Neural cell (in vitro differentiated cells): ENCODE data around the gene C17orf50. TPM values are rescaled to one million over a fixed set of nuclear protein-coding genes. Genes with fewer than 3 reads are reported as not detected.

Source experiments
- H2AFZ ChIP-seq: fragments of 200-600, 300-800 bp; sonication (generic), shearing (Covaris generic); 2 replicates; pipeline ENCODE4 v1.6.0; 2014; ENCODE audit warnings: low read depth, mild to moderate bottlenecking, antibody characterized with exemption, low read length, moderate library complexity
- H3F3A ChIP-seq: fragments of 200-600 bp; shearing (Covaris generic); 2 replicates; pipeline ENCODE4 v1.6.1; 2016; ENCODE audit warnings: mild to moderate bottlenecking, moderate library complexity, mixed read lengths, antibody characterized with exemption, low read length; ENCODE audit not compliant: insufficient read depth, poor library complexity, severe bottlenecking
- H3K27ac ChIP-seq: fragments of 200-600, 300-800 bp; sonication (generic), shearing (Covaris generic); 2 replicates; pipeline ENCODE4 v1.5.1; 2014; ENCODE audit warnings: mild to moderate bottlenecking, low read length, moderate library complexity
- H3K27me3 ChIP-seq: fragments of 300-800, 200-600 bp; sonication (generic), shearing (Covaris generic); 2 replicates; pipeline ENCODE4 v1.6.0; 2014; ENCODE audit warnings: mild to moderate bottlenecking, low read depth, low read length, moderate library complexity; ENCODE audit not compliant: insufficient read depth
- H3K36me3 ChIP-seq: fragments of 300-800, 200-600 bp; sonication (generic), shearing (Covaris generic); 2 replicates; pipeline ENCODE4 v1.5.1; 2014; ENCODE audit warnings: mild to moderate bottlenecking, antibody characterized with exemption, low read length, moderate library complexity; ENCODE audit not compliant: insufficient read depth
- H3K4me2 ChIP-seq: fragments of 300-800, 200-600 bp; sonication (generic), shearing (Covaris generic); 2 replicates; pipeline ENCODE4 v1.6.0; 2014; ENCODE audit warnings: mild to moderate bottlenecking, low read length
- H3K4me3 ChIP-seq: fragments of 300-800, 200-600 bp; sonication (generic), shearing (Covaris generic); 2 replicates; pipeline ENCODE4 v1.5.1; 2014; ENCODE audit warnings: mild to moderate bottlenecking, low read length, moderate library complexity
- H3K79me2 ChIP-seq: fragments of 200-600 bp; shearing (Covaris generic); replicated peaks from 2 replicates; pipeline ENCODE4 v1.6.0; 2014; ENCODE audit warnings: mild to moderate bottlenecking, low read length, moderate library complexity; ENCODE audit not compliant: insufficient read depth
- H3K9ac ChIP-seq: fragments of 300-800, 200-600 bp; sonication (generic), shearing (Covaris generic); 2 replicates; pipeline ENCODE4 v1.6.1; 2016; ENCODE audit warnings: mild to moderate bottlenecking, low read length, mixed read lengths
- H3K9me2 ChIP-seq: fragments of 200-600 bp; shearing (Covaris generic); 2 replicates; pipeline ENCODE4 v1.6.1; 2016; ENCODE audit warnings: mild to moderate bottlenecking, low read length, mixed read lengths; ENCODE audit not compliant: insufficient read depth
- H3K9me3 ChIP-seq: fragments of 200-600, 300-800 bp; sonication (generic), shearing (Covaris generic); 2 replicates; pipeline ENCODE4 v1.6.1; 2016; ENCODE audit warnings: mild to moderate bottlenecking, mixed run types, low read length, moderate library complexity, mixed read lengths
- H4K20me1 ChIP-seq: fragments of 200-600 bp; shearing (Covaris generic); 2 replicates; pipeline ENCODE4 v1.6.1; 2016; ENCODE audit warnings: mild to moderate bottlenecking, mixed run types; ENCODE audit not compliant: insufficient read depth
- EZH2 ChIP-seq: fragments of 200-600, 300-800 bp; shearing (Covaris generic), sonication (generic); IDR thresholded peaks from 2 replicates; pipeline ENCODE4 v1.6.1; 2014; ENCODE audit warnings: antibody characterized with exemption, low read length, borderline replicate concordance, mild to moderate bottlenecking; ENCODE audit not compliant: insufficient read depth, poor library complexity, severe bottlenecking
- MXI1 ChIP-seq: fragments of 450-650 bp; conservative IDR thresholded peaks from 2 replicates; pipeline ENCODE4 v1.6.1; 2014; ENCODE audit warnings: antibody characterized with exemption, mild to moderate bottlenecking; ENCODE audit not compliant: poor library complexity, severe bottlenecking
- POLR2AphosphoS5 ChIP-seq: IDR thresholded peaks from 2 replicates; pipeline ENCODE4 v1.6.1; 2012
- RAD21 ChIP-seq: fragments of 450-650 bp; conservative IDR thresholded peaks from 2 replicates; pipeline ENCODE4 v1.6.1; 2014; ENCODE audit warnings: antibody characterized with exemption, mild to moderate bottlenecking, moderate library complexity
- REST ChIP-seq: IDR thresholded peaks from 2 replicates; pipeline ENCODE4 v1.6.1; 2012; ENCODE audit warnings: borderline replicate concordance
- SMC3 ChIP-seq: fragments of 450-650 bp; conservative IDR thresholded peaks from 2 replicates; pipeline ENCODE4 v1.6.1; 2014; ENCODE audit warnings: antibody characterized with exemption, mild to moderate bottlenecking, moderate library complexity; ENCODE audit not compliant: poor library complexity
- TAF1 ChIP-seq: IDR thresholded peaks from 2 replicates; pipeline ENCODE4 v1.6.1; 2012; ENCODE audit warnings: low read depth
- polyA plus RNA-seq: library from polyadenylated mRNA; depleted of rRNA; stranded (reverse); fragments of >200 nt; gene quantifications from 2 replicates; pipeline ENCODE4 v1.2.3, GENCODE V29; 2014
- TF ChIP-seq, protein P1 (sequence below): fragments of 450-650 bp; IDR thresholded peaks from 2 replicates; pipeline ENCODE4 v1.5.1; 2014; ENCODE audit warnings: antibody characterized with exemption, mild to moderate bottlenecking, moderate library complexity; ENCODE audit not compliant: poor library complexity, severe bottlenecking

C17orf50 gene
- polyA plus RNA-seq, 1 donor from 2014 or later = not detected

DNA sequence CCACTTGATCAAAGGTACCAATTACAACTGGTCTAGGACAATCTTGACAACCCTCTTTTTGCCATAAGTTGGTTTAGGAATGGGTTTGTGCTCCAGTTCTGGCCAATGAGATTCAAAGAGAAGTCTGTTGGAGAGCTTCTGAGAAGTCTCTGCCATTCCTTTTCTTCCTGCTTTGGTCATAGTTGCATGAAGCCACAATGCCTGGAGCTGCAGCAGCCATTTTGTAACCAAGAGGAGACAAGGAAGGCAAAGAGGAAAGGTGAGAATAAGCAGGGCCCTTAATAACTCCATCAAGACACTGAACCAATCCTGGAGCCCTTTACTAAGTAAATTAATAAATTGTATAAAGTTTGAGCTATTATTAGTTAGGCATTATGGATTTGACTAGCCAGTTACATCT, 3.4 kb upstream of the C17orf50 start:
- Histone ChIP-seq H2AFZ (no peak overlapping the region), H3K27ac (no peak overlapping the region), H3F3A (no peaks in the 10 kb centered on the region), H3K9ac (no peak overlapping the region), H3K27me3 (no peaks in the 10 kb centered on the region), H3K36me3 (no peaks in the 10 kb centered on the region), H3K9me2 (no peaks in the 10 kb centered on the region), H4K20me1 (no peaks in the 10 kb centered on the region), H3K4me2 (no peak overlapping the region), H3K4me3 (no peak overlapping the region), H3K9me3 (no peaks in the 10 kb centered on the region), H3K79me2 (no peaks in the 10 kb centered on the region)
- no peak for TF ChIP-seq EZH2
- no peak for TF ChIP-seq MXI1
- no peak for TF ChIP-seq REST
- TF ChIP-seq POLR2AphosphoS5 = no peak
- TF ChIP-seq SMC3 = no peak
- TF ChIP-seq RAD21 = no peak
- no peak for TF ChIP-seq TAF1
- TF ChIP-seq, protein P1, sequence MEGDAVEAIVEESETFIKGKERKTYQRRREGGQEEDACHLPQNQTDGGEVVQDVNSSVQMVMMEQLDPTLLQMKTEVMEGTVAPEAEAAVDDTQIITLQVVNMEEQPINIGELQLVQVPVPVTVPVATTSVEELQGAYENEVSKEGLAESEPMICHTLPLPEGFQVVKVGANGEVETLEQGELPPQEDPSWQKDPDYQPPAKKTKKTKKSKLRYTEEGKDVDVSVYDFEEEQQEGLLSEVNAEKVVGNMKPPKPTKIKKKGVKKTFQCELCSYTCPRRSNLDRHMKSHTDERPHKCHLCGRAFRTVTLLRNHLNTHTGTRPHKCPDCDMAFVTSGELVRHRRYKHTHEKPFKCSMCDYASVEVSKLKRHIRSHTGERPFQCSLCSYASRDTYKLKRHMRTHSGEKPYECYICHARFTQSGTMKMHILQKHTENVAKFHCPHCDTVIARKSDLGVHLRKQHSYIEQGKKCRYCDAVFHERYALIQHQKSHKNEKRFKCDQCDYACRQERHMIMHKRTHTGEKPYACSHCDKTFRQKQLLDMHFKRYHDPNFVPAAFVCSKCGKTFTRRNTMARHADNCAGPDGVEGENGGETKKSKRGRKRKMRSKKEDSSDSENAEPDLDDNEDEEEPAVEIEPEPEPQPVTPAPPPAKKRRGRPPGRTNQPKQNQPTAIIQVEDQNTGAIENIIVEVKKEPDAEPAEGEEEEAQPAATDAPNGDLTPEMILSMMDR = no peak

DNA sequence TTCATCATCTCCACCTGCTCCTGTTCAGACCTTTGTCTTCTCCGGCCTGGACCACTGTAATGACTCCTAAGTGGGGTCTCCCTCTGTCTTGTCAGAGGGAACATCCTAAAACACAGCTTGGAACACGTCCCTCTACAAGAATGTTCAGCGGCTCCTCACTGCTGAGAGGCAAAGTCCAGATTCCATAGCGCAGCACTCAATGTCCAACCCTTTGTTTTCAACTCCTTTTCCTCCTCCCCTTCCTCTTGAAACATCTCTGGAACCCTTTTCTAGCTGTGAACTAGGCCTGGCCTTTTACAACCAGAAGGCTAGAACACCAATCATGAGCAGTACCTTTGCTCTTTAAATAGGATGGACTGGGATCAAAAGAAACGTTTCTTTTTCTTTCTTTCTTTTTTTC, 914 bp downstream of the C17orf50 start:
- no peaks in the 10 kb centered on the region for H3K9me3 ChIP-seq
- H3K4me2 ChIP-seq = no peak overlapping the region
- H3K27ac ChIP-seq = no peak overlapping the region
- no peak overlapping the region for H2AFZ ChIP-seq
- no peaks in the 10 kb centered on the region for H3K36me3 ChIP-seq
- no peaks in the 10 kb centered on the region for H3K9me2 ChIP-seq
- no peaks in the 10 kb centered on the region for H3F3A ChIP-seq
- H3K79me2 ChIP-seq = no peaks in the 10 kb centered on the region
- no peaks in the 10 kb centered on the region for H3K27me3 ChIP-seq
- H3K9ac ChIP-seq = no peak overlapping the region
- no peak for TF ChIP-seq REST
- no peaks in the 10 kb centered on the region for H4K20me1 ChIP-seq
- no peak overlapping the region for H3K4me3 ChIP-seq
